GM06990 (cell line): Measurements from ENCODE around the gene NFATC3.

Source experiments
- DNase-seq: peaks from one replicate; pipeline ENCODE4 v3.0.0-alpha.2; 2011; ENCODE audit not compliant: insufficient read length; ENCODE audit errors: extremely low read depth
- H3K27me3 ChIP-seq: replicated peaks from 2 replicates; pipeline ENCODE4 v1.6.0; 2011; ENCODE audit warnings: low read length; ENCODE audit not compliant: control insufficient read depth, insufficient read depth
- H3K36me3 ChIP-seq: 2 replicates; pipeline ENCODE4 v1.5.1; 2011; ENCODE audit warnings: low read length; ENCODE audit not compliant: control insufficient read depth, insufficient read depth
- H3K4me3 ChIP-seq: replicated peaks from 2 replicates; pipeline ENCODE4 v1.5.1; 2011; ENCODE audit warnings: low read depth, mild to moderate bottlenecking, control low read depth, low read length
- CTCF ChIP-seq: IDR thresholded peaks from 2 replicates; pipeline ENCODE4 v1.5.1; 2011; ENCODE audit warnings: low read length, control low read depth, mild to moderate bottlenecking, inconsistent platforms; ENCODE audit not compliant: insufficient read depth, poor library complexity, severe bottlenecking

Gene NFATC3

DNA sequence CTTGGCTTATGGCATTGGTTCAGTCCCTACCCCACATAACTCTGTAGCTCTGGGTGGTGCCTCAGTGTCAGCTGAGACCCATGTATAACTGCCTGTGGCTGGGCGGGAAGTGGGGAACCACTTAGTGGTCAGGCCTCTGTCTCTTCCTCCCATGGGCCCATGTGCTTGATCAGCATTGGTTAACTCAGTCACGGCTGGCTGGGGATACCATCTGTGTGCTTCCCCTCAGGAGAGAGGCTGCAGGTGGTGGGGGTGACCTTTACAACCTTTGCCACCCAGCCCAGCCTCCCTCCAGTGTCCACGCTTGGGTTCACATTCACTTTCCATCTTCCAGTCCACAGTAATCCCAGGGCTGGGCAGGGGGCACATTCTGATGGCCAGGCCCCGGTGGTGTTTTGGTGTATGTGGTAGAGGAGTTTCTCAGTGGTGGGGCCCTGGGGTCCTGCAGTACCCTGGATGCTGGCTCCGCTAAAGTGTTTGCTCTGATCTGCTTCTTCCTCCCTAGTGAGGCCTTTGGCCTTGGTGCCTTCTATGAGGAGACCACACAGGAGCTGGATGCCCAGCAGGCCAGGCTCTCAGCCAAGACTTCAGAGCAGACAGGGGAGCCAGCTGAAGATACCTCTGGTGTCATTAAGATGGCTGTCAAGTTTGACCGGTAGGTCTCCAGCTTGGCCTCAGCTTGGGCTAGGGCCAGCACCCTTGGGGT lies 10.2 kb upstream of the NFATC3 start:
- H3K36me3 ChIP-seq: peaks cover 48% of the 10 kb centered on the region
- DNase-seq: peak; percentile 80
- no peaks in the 10 kb centered on the region for H3K27me3 ChIP-seq
- no peak for TF ChIP-seq CTCF
- no peak overlapping the region for H3K4me3 ChIP-seq

DNA sequence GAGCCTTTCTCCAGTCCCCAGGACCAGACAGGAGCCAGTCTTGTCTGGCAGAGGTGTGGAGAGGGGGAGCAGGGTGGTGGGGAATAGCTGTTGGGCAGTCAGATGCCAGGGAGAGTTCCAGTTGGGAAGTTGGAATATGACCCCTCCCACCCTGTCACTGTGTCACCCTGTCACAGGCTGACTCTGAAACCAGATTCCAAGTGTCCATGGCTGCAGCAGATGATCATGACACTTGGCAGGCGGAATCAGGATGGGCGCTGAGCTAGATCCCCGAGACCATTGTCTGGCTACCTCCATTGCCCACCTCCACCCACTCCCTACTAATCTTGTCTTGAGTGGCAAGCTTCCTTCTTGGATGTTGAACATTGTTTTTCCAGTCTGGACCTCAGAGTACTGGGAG lies 9.2 kb upstream of the NFATC3 start:
- Histone ChIP-seq H3K36me3 (peaks cover 43% of the 10 kb centered on the region), H3K4me3 (no peak overlapping the region)

GRCh38 chr16:68076560-68076959 lies 8.6 kb upstream of the NFATC3 start:
- no peaks in the 10 kb centered on the region for H3K27me3 ChIP-seq
- H3K36me3 ChIP-seq: peaks cover 40% of the 10 kb centered on the region
- no peak for TF ChIP-seq CTCF
- no peak for DNase-seq
- no peak overlapping the region for H3K4me3 ChIP-seq

More for the DNA sequence above, 9.2 kb upstream of the NFATC3 start:
- DNase-seq: no peak
- no peaks in the 10 kb centered on the region for H3K27me3 ChIP-seq
- no peak for TF ChIP-seq CTCF

DNA sequence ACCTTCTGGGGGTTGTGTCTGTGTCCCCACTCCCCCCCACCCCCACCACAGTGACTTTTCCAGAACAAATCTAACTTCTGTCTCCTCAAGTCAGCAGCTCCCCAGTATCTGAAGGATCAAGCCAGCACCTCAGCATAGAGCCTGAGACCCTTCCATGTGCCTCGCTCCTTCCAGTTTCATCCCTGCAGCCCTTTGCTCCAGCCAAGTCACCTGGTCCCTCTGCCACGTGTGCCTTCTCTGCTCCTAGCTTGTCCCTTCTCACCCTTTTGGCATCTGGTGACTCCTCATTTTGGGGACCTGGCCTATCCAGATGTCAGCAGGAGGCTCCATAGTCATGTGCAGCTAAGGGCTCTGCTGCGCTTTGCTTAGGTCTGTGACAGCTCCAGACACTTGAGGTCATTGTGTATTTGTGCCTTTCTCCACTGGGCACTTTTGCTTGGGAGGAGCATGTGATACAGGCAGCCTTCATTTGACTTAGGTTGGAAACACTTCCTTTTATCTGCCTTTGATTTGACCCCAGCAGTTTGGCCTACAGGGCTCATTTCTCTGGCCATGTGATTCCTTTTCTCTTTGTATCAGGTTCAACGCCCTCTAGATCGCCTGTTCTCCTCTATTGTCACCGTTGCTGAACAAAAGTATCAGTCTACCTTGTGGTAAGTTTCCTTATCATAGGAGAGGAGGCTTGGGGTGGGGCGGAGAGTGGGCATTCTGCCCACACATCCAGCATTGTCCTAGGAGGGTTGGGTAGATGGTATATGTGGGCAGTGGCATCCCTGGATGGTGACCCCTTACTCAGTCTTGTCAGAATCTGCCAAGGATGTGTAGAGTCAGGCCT lies 7.1 kb upstream of the NFATC3 start:
- Histone ChIP-seq H3K27me3 (no peaks in the 10 kb centered on the region), H3K4me3 (no peak overlapping the region), H3K36me3 (peaks cover 26% of the 10 kb centered on the region)
- no peak for TF ChIP-seq CTCF
- DNase-seq: no peak

- Histone ChIP-seq H3K36me3 (peaks cover 24% of the 10 kb centered on the region), H3K4me3 (no peak overlapping the region), H3K27me3 (no peaks in the 10 kb centered on the region)
- TF ChIP-seq CTCF: no peak
- DNase-seq: no peak
Measured at GRCh38 chr16:68078701-68079375, 6.3 kb upstream of the NFATC3 start.
